ENCODE data around the gene NLRC5.

DNA sequence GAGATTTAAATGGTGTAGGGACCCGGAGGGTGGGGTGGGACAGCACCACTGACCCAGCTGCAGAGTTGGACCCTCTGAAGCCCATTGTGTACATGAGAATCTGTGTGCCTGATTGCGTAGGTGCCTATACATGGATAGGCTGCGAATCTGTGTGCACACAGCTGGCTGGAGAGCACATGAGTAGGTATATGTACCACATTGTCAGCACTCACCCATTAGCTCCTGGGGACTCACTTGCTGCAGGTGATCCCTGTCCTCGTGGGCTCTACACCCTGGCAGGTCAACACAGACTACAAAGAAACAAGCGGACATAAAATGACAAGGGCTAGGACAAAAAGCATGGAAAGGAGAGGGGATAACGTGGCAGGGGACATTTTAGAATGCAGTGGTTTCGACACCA, 38.9 kb upstream of the NLRC5 start:
- TF ChIP-seq, protein P1, sequence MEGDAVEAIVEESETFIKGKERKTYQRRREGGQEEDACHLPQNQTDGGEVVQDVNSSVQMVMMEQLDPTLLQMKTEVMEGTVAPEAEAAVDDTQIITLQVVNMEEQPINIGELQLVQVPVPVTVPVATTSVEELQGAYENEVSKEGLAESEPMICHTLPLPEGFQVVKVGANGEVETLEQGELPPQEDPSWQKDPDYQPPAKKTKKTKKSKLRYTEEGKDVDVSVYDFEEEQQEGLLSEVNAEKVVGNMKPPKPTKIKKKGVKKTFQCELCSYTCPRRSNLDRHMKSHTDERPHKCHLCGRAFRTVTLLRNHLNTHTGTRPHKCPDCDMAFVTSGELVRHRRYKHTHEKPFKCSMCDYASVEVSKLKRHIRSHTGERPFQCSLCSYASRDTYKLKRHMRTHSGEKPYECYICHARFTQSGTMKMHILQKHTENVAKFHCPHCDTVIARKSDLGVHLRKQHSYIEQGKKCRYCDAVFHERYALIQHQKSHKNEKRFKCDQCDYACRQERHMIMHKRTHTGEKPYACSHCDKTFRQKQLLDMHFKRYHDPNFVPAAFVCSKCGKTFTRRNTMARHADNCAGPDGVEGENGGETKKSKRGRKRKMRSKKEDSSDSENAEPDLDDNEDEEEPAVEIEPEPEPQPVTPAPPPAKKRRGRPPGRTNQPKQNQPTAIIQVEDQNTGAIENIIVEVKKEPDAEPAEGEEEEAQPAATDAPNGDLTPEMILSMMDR (IDR thresholded peaks at IDR 0.05; ENCODE audit: low read depth, low read length, poor library complexity, severe bottlenecking), result no peak
- no peak for TF ChIP-seq EZH2phosphoT487 (IDR thresholded peaks at IDR 0.05; ENCODE audit: borderline replicate concordance, low read length)

All from DOHH2 (cell line).